ENCODE data around the gene SIAH1.
"Not testable (repeated sequence)": the region's sequence is repeated elsewhere in the genome, so short reads cannot be mapped to it uniquely, and the experiment has no call there.

Gene SIAH1

DNA sequence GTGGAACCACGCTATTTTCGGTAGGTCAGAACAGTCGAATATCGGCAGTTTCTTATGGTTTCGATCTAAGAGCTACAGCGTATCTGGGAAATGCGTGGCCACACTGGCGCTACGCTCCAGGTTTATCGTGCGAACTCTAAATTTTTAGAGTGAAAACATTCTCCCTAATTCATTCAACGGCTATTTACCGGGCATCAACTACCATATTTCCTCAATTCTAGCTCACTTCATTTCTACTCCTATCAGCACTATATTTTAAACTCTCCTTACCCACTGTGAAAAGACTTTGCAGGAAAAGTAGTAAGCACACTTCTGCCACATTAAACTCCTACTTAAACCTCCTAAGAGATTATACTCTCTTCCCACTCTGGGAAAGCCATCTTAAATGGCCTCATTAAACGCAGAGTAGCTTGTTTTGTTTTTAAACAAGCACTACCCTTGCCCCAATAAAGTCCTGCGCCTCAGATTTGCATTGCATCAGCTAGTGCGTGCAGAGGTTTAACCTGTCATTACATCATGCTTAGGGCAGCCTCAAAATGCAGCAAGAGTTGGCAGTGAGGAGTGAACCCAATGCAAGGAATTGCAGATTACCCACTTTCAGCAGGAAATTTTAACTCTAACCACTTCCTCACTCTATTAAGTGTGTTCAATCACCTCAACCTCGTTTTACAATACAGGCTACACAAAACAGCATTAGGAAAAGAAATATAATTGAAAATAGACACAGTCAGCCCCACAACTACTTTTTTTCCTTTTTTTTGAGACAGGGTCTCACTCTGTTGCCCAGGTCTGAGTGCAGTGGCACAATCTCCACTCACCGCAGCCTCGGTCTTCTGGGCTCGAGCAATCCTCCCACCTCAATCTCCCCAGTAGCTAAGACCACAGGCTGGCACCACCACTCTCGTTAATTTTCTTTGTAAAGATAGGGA is 18.8 kb downstream of the SIAH1 start:
- peak in 1 of 2 donors; percentile 16 for DNase-seq (ENCODE audit: low read depth in 2 of 2)

DNA sequence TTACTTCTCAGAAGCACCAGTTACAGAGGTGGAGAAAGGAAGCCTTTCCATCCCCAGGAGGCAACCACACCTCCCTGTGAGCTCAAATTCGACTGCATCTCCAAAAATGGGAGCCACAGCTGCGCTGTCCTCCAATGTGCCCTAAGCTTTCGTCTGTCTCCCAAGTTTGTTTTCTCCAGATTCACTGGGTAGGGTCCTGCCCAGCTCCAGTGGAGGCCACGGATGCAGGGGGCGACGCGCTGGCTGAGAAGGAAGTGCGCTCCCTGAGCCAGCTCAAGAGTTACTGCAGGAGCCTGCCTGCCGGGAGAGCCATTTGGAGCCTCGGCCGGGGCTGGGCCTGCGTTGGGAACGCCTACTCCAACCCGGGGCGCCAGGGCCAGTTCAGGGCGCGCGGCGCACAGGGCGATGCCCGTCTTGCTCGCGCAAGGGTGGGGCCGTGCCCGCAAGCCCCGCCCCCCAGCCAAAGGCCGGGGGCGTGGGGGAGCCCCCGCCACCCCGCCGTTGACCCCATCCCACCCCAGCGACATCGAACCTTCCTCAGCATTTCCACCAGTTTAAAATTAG is 19.5 kb downstream of the SIAH1 start:
- peak; percentile 44 to 63 for DNase-seq (ENCODE audit: low read depth in 2 of 2)

DNA sequence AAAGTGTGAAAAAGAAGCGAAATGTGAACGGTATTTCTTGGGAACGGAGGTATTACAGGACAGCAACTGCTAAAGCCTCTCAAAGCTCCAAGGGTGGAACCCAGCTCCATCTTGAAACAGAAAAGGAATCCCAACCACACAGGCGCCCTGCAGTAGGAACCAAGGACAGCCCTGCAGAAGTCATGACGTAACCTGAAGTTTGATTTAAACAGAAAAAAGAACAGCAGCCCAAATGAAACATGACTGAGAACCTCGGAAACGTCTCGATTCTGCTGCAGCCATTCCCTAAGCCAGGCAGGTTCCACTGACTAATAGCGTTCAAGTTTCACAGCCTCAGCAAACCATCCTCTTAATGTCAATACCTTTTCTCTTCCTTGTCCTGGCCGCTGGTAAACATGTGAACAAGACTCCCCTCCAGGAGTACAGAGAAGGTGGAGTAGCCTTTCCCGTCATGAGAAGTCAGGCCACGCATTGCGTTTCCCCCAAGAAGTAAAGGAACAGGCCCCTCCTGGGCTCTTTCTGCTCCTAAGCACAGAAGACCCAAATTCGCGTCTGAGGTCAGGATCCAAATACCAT is 20.1 kb downstream of the SIAH1 start:
- DNase-seq (ENCODE audit: low read depth in 2 of 2) = no peak

DNA sequence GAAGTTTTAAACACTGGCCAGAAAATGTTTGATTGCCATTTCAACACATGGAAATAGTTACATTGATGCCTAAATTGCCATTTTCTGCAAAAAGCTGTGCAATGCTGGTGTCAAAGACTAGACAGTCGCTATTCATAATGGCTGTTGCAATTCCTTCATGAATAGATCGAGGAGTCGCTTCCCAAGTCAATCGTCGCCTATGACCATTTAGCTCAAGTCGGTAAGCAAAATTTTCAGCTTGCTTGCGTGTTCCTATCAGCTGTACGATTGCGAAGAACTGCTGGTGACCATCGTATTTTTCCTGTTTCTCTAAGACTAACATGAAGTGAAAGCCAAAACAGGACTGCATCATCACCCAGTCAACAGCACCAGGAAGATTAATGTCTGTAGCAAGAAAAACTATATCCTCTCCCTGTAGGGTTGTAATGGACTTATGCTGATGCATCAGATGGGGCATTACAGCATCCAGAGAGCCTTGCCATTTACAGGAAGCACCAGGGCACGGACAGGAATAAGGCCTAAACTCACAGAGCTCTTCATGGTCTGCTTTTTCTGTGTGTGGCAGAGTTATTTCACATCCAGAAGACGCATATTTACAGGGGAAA is 23.6 kb downstream of the SIAH1 start:
- DNase-seq (ENCODE audit: low read depth in 2 of 2) = no peak

DNA sequence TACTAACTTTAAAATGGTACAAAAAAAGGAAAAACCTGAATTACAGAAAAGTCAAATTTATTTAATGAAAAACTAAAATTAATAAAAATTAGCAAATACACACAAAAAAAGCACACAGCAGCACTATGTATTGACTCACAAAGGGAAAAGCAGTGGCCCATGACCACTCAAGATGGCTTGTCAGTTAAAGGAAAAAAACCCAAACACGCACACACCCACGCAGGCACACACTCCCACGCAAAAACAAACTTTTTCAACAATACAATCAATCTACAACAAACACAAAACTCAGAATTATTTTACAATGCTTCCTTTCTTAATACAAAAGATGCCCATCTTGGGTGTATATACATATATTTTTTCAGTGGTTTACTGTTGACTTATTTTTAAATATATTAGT is 24.2 kb downstream of the SIAH1 start:
- no peak for DNase-seq (ENCODE audit: low read depth in 2 of 2)

DNA sequence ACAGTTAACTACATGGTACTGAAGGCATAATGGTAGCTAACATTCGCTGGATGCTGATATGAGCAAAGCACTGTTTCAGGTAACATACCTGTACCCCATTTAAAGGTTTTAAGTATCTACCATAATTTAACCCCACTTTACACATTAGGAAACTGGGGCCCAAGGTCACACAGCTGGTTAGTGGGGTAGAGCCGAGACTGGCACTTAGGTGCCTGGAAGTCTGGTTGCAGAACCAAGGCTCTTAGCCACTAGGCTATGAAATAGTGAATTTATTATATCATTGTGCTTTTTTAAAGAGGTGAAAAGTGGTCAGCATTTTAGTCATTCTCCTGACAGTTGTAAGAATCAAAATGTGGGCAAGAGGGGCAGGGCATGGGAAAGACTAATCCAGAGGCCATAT is 25.2 kb downstream of the SIAH1 start:
- DNase-seq (ENCODE audit: low read depth in 2 of 2) = no peak

DNA sequence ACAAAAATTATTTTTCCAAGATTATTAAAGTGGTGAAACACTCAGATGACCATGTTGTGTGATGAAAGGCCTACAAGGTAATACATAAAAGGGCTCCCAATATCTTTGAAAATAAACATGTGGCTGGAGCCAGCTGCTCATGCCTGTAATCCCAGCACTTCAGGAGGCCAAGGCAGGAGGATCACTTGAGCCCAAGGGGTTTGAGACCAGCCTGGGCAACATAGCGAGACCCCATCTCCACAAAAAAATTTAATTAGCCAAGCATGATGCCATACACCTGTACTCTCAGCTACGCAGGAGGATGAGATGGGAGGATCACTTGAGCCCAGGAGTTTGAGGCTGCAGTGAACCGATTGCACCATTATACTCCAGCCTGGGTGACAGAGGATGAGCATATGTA is 26.8 kb downstream of the SIAH1 start:
- no peak for DNase-seq (ENCODE audit: low read depth in 2 of 2)

DNA sequence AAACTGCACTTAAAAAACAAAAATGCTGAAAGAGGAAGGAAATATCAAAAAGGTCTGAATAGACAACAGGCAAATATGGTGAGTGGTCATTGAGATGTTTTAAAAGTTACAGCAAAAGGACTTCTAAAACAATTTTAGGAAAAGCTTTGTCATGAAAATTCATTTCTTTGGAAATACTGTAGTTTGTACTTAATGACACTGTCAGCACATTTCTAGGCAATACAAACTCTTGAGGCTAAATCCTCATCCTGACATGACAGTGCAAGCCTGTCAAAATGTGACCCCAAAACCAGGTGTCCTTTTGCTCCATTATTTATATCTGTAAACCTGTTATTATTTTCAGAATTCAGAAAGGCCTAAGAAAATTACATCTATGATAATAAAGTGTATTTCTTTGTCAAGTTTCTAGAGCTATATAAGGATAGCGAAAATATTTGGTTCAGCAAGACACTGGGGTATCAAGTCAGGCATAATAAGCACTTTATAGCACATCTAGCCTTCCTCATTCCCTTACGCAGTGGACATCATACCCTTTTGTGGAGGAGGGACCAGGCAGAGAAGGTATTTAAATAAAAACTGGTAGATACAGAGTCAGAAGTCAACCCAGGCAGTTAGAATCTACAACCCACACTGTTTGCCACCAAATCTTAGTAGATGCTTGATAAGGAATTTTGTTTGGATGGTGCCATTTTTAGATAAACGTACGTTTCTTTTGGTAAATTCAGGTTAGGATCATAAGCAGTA is 28.4 kb downstream of the SIAH1 start:
- DNase-seq (ENCODE audit: low read depth in 2 of 2) = no peak

DNA sequence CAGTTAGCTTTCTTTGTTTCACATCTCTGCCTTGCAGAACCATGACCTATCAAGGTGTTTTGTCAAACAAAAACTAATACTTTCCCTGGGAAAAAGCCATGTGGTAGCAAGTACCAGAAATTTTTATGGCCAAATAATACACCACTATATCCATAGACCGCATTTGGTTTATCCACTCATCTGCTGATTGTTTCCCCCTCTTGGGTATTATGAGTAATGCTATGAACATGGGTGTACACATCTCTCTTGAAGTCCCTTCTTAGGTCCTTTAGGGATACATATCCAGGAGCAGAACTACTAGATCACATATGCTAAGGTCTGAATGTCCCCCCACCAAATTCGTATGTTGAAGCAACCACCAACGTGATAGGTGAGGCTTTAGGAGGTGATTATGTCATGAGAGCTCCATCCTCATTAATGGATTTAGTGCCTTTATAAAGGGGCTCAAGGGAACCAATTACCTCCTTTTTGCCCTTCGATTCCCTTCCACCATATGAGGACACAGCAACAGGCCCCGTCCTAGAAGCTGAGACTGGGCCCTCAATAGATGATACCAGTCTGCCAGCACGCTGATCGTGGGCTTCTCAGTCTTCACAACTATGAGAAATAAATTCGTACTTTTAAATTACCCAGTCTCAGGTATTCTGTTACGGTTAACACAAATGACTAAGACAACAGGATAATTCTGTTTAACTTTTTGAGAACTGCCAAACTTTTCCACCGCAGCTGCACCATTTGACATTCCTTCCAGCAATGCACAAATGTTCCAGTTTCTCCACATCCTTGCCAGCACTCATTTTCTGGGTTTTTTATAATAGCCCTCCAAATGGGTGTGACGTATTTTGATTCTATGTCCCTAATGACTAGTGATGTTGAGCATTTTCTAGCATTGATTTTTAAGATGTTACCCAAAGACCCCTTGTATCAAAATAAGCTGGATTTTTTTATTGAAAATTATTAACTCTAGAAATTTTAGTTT is 30.0 kb downstream of the SIAH1 start:
- no peak for DNase-seq (ENCODE audit: low read depth in 2 of 2)

DNA sequence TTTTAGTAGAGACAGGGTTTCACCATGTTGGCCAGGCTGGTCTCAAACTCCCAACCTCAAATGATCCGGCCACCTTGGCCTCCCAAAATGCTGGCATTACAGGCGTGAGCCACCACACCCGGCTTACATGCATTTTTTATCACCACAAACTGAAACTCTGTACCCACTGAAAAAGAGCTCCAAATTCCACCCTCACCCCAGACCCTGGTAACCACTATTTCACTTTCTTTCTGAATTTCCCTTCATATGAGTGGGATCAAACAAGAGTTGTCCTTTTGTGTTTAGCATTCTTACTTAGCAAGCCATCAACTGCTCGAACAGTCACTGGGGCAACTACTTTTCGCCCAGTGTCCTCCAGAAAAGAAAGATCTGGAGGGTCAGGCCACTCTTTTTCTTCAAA is 30.8 kb downstream of the SIAH1 start:
- not testable (repeated sequence) for DNase-seq (ENCODE audit: low read depth in 2 of 2)

DNA sequence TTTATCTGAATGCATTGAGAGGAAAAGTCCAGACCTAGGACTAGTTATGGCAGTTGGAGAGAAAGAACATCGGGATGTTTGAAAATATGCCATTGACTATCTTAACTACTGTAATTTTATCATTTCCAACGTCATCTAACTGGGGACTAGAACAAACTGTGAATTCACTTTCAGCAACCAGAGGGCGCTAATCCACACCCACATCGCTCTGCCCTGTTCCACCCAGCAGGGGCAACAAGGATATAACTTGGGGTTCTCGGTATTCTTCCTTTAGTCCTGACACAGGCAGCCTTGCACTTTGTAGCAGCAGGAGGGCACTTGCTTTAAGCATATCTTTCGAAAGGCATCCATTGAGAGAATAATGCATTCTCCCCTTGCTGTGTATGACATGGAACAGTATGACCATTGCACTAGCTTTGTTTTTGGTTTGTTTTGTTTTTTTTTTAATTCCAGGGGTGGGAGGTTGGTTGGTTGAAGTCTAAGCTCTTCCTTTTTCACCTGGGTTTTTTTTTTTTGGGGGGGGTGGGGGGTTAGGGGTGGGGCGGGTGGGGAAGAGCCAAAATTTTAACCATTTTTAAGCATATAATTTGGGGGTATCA is 31.5 kb downstream of the SIAH1 start:
- DNase-seq (ENCODE audit: low read depth in 2 of 2) = peak; percentile 23 to 47

DNA sequence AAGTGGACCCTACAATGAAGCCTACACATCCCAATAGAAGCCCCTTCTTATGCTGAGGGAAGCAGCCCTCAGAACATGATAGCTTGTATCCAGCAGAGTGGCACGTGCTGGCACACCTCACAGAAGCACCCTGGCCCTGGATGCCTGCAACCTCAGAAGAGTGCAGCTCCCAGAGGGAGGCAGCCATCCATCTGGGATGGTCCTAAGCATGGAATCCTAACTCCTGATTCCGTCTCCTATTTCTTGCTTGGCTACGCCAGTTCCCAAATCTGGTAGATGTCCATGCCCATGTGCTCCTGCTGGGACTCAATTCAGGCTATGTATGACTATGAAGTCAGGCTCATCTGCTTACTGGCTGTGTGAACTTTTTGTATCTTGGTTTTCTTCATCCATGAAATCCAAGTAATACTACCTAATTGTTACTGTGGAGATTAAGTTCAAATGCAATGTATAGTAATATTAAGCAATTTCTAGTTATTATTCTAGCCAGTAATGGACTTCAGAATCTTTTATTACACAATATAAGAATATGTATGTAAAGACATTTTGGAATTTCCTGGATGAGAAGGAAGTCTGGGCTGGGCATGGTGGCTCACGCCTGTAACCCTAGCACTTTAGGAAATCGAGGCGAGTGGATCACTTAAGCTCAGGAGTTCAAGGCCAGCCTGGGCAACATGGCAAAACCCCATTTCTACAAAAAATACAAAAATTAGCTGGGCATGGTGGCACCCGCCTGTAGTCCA is 32.4 kb downstream of the SIAH1 start:
- DNase-seq (ENCODE audit: low read depth in 2 of 2) = no peak

DNA sequence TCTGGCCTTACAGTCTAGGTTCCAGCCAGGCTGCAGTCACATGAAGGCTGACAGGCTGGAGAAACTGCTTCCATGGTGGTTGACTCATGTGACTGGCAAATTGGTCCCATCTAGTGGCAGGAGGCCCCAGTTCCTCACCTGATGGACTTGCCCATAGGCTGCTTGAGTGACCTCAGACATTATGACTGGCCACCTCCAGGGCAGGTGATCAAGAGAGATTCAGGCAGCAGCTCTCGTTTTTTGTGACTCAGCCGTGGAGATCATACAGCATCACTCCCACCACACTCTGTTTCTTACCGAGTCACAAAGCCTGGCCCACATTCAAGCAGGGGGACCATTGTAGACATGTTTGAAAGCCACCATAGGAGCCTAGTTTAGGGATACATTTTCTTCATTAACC is 34.5 kb downstream of the SIAH1 start:
- no peak for DNase-seq (ENCODE audit: low read depth in 2 of 2)

DNA sequence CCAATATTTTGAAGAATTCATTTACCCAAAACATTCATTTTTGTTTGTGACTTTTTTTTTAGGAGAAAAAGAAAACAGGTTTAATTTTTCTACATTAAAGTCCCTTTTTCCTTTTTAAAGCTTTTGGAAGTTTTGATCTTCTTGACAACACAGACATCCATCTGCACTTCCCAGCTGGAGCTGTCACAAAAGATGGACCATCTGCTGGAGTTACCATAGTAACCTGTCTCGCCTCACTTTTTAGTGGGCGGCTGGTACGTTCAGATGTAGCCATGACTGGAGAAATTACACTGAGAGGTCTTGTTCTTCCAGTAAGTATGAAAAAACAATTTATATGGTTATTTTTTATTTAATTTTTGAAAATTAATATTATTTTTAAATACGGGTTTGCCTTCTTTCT is 37.2 kb downstream of the SIAH1 start:
- DNase-seq (ENCODE audit: low read depth in 2 of 2) = no peak

DNA sequence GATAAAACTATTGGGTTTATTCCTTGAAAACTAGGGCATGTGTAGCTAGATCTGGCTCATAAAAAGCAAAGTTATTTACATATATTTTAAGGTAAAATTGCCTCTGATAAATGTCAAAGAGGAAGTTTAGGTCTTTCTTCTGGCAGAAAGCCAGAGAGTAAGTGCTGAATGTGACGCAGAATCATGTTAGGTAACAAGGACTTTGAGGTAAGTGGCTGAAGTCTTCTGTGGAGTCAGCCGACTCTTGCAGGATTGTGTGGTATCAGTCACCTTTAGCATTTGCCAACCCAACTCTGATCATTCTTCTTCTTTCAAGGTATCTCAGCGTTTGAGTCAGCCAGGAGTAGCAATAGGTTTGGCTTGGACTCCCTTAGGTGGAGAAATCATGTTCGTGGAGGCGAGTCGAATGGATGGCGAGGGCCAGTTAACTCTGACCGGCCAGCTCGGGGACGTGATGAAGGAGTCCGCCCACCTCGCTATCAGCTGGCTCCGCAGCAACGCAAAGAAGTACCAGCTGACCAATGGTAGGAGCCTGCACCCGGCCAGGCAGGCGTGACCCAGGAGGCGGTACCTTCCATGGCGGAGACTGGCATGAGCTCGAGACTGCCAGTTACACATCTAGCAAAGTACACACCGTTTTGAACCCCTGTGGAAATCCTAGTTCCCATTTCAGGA is 37.9 kb downstream of the SIAH1 start:
- no peak for DNase-seq (ENCODE audit: low read depth in 2 of 2)

DNA sequence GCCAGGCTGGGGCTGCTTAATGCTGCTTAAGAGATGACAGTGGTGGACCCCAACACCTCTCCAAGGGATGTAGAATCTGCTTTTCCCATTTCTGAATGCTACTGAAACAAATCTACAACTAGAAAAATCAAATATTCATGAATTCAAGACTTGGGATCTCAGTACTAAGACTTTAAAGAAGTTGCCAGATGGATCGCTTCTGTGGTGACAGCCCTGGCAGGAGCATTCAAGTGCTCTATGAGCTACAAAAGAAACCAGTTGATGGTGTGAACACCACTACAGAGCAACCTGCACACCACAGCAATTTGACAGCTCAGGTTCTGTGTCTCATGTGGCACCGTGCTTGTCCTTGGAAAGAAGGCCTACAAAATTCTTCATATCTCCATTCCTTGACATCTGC is 42.6 kb downstream of the SIAH1 start:
- DNase-seq (ENCODE audit: low read depth in 2 of 2) = no peak

DNA sequence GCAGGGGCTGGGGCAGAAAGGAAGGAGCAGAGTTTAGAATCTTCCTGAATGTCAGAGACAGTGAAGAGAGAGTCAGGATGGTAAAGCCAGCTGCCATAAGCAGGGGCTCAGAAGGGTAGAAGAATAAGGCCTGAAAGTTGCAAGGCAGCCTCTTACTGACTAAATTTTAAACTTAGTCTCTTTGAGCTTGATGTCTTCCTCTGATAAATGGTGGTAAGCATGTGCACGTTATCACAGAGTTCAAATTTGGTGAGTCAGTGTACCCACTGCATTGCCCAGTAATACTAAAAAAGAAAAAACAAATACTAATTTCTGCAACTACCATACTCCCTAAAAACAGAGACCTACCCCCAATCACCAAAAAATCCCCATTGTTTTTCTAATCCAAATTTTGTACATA is 45.2 kb downstream of the SIAH1 start:
- DNase-seq (ENCODE audit: low read depth in 2 of 2) = no peak

DNA sequence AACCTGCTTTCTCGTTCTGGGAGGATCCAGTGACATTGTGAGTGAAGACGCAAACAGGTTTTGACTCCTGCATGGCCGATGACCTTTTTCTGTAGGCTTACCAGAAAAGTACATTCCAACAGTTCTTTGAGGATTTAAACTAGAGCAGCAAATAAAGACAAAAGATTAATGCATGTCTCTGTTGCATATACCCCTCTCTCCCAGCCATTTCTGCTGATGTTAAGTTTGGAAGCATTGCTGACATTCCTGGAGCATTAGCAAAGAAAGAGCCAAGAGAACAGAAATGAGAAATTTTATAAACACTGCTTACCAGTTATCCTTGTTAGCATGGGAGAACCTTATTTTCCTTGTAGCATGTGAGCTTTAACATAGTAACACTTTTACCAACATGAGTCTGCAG is 49.3 kb downstream of the SIAH1 start:
- DNase-seq (ENCODE audit: low read depth in 2 of 2) = no peak

DNA sequence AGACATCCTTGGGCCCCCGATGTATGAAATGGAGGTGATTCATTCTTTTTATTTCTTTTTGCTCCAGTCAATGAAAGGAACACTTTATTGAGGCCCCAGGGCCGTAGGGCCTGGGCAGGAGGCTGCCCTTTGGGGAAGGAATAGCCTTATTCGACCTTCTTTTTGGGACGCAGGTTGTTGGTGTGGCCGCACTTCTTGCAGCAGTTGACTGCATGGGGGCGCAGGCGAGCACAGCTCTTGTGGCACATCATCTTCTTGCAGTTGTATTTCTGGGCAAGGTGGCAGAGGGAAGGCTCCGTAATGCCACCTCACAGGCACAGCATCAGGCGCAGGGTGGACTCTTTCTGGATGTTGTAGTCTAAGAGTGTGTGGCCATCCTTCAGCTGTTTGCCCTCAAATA is 50.9 kb downstream of the SIAH1 start:
- DNase-seq (ENCODE audit: low read depth in 2 of 2) = no peak

Measured in activated CD8-positive, alpha-beta memory T cell treated with anti-CD3 and anti-CD28 coated beads for 4 hours (primary cell).